Right lobe of liver (tissue), 4 donors: ENCODE measurements around the gene RNPS1.

Experiments
- POLR2A ChIP-seq: fragments of 450-650 bp; IDR thresholded peaks from one replicate; pipeline ENCODE4 v1.6.1; 2017; ENCODE audit warnings: antibody characterized with exemption, mild to moderate bottlenecking
- TF ChIP-seq, protein P1 (sequence below), 4 donors: fragments of 200-600 bp in 3 of 4; fragments of 450-650 bp in 1 of 4; IDR thresholded peaks; one replicate each; pipeline versions ENCODE4 v1.5.1 to v1.8.0; 2016 to 2022; ENCODE audit warnings: antibody characterized with exemption in 4 of 4, mild to moderate bottlenecking in 2 of 4
- donor health status: DM: no; HTN: no; CAD: no.
- donor health status: DM: no; HTN: no; CAD: no.
- donor health status: DM: no; HTN: yes; CAD: no.

DNA sequence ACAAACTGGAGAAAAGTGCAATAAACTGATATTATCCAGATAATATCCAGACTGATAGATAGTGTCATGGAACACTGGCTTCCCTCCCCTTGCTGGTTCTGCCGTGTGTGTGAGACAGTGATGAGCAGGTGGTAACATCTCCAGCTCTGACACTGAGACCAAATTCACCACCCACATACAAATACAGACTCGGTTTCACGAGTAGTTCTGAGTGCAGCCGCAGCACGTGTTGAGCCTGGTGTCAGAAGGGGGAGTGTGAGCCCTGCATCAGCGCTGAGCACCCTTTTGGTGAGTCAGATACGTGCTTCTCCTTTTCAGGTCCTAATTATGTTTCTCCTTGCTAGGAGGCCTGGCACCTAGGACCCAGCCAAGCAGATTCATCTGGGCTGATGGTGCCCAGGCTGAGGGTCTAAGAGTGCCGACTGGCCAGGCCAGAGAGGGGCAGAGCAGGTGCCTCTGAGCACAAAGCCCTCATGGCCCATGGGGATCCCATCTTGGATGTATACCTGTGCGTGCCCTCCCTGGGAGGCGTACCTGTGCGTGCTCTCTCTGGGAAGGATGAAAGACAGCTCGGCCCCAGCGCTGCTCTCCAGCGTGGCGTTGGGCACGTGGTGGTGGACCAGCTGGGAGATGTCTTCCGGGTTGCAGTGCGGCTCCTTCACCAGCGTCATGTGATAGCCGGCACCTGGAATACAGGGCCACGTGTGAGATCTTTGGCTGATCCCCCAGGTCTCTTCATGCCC, 27.3 kb upstream of the RNPS1 start:
- TF ChIP-seq, protein P1, sequence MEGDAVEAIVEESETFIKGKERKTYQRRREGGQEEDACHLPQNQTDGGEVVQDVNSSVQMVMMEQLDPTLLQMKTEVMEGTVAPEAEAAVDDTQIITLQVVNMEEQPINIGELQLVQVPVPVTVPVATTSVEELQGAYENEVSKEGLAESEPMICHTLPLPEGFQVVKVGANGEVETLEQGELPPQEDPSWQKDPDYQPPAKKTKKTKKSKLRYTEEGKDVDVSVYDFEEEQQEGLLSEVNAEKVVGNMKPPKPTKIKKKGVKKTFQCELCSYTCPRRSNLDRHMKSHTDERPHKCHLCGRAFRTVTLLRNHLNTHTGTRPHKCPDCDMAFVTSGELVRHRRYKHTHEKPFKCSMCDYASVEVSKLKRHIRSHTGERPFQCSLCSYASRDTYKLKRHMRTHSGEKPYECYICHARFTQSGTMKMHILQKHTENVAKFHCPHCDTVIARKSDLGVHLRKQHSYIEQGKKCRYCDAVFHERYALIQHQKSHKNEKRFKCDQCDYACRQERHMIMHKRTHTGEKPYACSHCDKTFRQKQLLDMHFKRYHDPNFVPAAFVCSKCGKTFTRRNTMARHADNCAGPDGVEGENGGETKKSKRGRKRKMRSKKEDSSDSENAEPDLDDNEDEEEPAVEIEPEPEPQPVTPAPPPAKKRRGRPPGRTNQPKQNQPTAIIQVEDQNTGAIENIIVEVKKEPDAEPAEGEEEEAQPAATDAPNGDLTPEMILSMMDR (IDR thresholded peaks at IDR 0.05), result no peak
- no peak for TF ChIP-seq POLR2A
